Measurements from ENCODE around the gene MYL2.
"Not testable (repeated sequence)": the region's sequence is repeated elsewhere in the genome, so short reads cannot be mapped to it uniquely, and the experiment has no call there.

The MYL2 gene

DNA sequence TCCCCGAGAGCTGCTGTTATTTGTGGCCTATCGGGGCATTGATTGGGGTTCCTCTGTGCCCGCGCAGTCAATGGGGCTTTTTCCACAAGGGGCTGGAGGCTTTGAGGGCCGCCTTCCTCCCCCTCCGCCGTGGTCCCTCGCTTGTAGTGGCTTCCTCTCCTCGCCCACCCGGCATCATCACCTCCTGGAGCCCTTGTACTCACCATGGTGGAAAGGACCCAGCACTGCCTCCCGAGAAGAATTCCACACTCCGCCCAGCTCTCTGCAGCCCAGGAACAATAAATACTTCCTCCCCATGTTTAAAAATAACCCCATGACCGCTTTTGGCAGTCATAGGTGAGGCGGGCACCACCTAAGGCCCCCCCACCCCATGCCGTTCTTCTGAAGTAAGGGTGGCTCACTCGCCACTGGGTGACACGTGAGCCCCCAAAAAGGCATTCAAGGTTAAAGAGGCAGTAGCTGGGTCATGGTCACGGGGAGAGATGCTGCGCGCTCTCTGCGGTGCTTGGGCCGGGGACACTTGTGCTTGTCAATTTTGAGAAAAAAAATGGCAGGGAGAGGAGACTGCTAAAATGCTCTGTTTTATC is at the start of gene MYL2:
MYL2 (minus strand) TSS at position 256 of the 587 bp plus-strand sequence; CDS start at position 206, 50 bp downstream.
- DNase-seq (ENCODE audit: low read depth in 2 of 2): no peak

- no peak for DNase-seq (ENCODE audit: low read depth in 2 of 2)
Measured at GRCh38 chr12:110966081-110966760, 45.8 kb upstream of the MYL2 start.

DNA sequence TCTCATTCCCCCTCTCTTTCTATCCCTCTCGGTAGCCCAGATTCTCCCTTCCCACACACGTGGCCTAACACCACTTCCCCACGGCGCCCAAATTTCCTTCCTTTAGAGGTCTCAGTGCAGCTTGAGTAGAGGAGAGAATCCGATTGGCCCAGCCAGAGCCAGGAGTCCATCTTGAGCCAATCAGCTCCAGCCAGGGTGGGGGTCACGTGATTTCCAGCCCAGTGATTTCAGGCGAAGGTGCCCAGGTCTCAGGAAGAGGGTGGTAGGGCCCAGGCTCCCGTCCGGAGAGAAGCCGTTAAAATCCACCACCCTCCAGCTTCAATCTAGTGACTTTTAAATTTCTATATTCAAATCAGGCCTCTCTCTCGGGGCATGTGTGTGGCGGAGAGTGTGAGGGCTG is 45.2 kb upstream of the MYL2 start:
- no peak for DNase-seq (ENCODE audit: low read depth in 2 of 2)

DNA sequence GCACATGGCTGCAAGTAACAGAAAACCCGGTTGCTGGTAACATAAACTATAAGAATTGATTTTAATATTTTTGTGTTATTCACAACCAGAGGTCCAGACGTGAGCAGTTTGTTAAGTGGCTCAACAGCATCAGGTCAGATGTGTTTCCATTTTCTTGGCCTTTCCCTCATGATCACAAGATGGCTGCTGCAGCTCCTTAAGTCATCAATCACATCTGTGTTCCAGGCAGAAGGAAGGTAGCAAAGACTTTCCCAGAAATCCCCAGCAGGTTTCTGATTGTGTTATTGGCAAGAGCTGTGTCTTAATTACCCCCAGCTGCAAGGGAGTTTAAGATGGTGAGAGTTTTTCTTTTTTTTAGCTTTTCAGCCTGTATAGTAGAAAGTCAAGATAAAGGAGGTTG is 40.4 kb upstream of the MYL2 start:
- no peak for DNase-seq (ENCODE audit: low read depth in 2 of 2)

DNA sequence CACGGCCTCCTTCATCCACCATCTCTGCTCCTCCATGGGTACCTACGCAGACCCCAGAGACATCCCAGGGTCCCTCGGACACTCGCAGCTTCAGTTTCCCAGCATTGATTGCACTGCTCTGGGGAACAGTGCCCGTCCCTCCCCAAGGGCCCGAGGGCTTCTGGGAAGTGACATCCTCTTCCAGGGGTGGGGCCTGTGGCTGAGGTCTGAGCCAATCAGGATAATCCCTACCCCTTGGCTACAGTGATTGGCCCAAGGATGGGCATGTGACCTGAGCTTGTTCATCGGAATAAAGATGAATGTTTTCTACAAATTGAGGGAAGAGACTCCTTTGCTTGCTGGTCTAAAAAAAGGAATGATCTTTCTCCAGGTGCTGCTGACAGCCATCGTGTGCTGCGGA is 37.3 kb upstream of the MYL2 start:
- no peak for DNase-seq (ENCODE audit: low read depth in 2 of 2)

- DNase-seq (ENCODE audit: low read depth in 2 of 2): no peak
Measured at GRCh38 chr12:110957159-110957558, 36.8 kb upstream of the MYL2 start.

DNA sequence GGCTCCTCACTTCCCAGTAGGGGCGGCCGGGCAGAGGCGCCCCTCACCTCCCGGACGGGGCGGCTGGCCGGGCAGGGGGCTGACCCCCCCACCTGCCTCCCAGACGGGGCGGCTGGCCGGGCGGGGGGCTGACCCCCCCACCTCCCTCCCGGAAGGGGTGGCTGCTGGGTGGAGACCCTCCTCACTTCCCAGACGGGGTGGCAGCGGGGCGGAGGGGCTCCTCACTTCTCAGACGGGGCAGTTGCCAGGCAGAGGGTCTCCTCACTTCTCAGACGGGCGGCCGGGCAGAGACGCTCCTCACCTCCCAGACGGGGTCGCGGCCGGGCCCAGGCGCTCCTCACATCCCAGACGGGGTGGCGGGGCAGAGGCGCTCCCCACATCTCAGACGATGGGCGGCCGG is 30.5 kb upstream of the MYL2 start:
- DNase-seq (ENCODE audit: low read depth in 2 of 2): not testable (repeated sequence)

GRCh38 chr12:110950466-110950865 is 30.1 kb upstream of the MYL2 start:
- not testable (repeated sequence) for DNase-seq (ENCODE audit: low read depth in 2 of 2)

DNA sequence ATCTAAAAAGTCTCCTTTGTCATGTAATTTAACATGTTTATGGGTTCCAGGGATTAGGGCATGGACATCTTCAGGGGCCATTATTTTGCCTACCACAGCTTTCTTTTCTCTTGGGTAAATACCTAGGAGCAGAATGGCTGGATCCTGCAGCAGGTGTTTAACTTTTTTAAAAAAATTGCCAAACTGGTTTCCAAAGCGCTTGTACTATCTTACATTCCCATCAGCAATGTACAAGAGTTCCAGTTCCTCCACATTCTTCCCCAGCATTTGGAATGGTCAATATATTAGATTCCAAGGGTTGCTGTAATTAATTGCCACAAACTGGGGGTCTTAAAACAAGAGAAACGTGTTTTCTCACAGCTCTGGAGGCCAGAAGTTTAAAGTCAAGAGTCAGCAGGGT is 27.7 kb upstream of the MYL2 start:
- no peak for DNase-seq (ENCODE audit: low read depth in 2 of 2)

GRCh38 chr12:110943373-110943772 is 23.0 kb upstream of the MYL2 start:
- no peak for DNase-seq (ENCODE audit: low read depth in 2 of 2)

DNA sequence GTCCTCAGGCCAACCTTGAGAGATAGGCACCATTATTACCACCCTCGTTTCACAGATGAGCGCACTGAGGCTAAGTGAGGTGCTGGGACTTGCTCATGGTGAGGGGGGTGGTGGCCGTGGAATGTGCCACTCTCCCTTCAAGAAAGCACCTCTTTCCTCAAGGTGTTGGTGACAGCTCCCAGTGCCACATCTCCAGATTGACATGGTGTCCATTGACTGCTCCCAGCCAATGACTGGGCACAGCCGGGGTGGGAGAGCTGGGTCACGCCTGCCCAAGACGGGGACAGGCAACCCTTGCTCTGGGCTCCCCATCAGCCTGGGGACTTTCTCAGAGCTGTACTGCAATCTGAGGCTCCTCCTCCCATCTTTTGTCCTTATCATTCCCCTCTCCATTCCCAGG is 21.0 kb upstream of the MYL2 start:
- DNase-seq (ENCODE audit: low read depth in 2 of 2): no peak

DNA sequence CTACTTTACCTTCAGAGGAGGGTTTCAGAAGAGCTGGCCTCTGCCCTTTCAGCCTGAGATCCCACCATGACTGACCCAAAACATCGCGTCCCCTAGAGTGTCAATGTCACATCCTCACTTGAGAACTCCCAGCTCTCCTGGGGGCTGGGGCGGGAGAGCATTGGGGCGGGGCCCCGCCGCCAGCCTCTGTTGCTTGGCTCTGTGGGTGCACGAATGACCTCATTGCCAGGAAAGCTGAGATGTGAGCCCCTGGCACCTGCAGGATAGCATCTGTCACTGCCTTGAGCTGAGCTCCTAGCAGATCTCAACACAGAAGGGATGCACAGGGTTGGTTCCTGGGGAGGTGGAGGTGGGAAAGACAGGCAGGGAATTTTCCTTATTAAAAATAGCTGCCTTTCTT is 20.6 kb upstream of the MYL2 start:
- DNase-seq (ENCODE audit: low read depth in 2 of 2): no peak

DNA sequence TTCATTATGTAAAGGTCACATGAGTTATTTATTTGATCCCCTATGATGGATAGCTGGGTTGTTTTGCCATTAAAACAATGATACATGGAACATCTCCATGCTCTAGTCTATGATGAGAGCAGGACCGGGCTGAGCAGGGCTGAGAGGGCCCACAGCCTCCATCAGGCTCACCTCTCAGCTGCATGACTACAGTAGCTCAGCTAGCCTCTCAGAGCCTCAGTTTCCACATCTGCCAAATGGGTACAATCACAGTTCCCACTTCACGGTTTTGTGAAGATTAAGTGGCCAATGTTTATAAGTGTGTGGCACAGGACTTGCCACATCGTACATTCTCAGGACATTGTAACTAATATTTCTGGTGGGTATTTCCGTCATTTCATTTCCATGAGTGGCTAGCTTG is 19.9 kb upstream of the MYL2 start:
- no peak for DNase-seq (ENCODE audit: low read depth in 2 of 2)

GRCh38 chr12:110937104-110937641 is 16.8 kb upstream of the MYL2 start:
- peak; percentile 38 to 58 for DNase-seq (ENCODE audit: low read depth in 2 of 2)

DNA sequence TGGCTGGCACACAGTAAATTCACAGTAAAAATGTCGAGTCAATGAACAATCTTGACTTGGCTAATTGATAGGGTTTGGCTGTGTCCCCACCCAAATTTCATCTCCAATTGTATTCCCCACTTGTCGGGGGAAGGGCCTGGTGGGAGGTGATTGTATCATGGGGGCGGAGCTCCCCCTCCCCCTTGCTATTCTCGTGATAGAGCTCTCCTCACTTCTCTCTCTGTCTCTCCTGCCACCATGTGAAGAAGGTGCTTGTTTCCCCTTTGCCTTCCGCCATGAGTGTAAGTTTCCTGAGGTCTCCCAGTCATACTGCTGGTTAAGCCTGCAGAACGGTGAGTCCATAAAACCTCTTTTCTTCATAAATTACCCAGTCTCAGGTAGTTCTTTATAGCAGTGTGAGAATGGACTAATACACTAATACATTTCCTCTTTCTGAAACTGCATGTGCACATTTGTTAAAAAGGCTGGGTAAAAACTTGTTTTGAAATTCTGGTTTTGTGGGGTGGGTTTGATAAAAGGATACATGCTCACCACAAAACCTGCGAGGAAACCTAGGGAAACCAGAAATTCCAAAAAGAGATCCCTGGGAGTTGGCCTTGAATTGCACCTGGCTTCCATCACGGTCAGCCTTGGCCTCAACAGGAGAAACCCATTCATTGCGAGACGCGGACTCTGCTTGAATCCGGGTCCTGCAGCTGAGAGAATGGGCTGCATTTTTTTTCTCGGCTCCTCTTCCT is 16.2 kb upstream of the MYL2 start:
- no peak for DNase-seq (ENCODE audit: low read depth in 2 of 2)

DNA sequence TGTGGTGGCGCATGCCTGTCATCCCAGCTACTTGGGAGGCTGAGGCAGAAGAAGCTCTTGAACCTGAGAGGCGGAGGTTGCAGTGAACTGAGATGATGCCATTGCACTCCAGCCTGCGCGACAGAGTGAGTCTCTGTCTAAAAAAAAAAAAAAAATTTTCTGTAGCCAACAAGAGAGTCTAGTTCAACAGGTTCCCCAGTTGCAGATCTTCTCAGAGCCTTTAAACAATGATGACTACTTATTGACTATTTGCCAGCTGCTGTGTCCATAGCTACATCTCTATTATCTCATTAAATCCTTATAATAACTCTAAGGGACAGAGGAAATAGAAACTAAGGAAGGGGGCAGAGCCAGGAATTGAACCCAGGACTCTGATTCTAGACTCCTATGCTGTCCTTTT is 15.2 kb upstream of the MYL2 start:
- no peak for DNase-seq (ENCODE audit: low read depth in 2 of 2)

DNA sequence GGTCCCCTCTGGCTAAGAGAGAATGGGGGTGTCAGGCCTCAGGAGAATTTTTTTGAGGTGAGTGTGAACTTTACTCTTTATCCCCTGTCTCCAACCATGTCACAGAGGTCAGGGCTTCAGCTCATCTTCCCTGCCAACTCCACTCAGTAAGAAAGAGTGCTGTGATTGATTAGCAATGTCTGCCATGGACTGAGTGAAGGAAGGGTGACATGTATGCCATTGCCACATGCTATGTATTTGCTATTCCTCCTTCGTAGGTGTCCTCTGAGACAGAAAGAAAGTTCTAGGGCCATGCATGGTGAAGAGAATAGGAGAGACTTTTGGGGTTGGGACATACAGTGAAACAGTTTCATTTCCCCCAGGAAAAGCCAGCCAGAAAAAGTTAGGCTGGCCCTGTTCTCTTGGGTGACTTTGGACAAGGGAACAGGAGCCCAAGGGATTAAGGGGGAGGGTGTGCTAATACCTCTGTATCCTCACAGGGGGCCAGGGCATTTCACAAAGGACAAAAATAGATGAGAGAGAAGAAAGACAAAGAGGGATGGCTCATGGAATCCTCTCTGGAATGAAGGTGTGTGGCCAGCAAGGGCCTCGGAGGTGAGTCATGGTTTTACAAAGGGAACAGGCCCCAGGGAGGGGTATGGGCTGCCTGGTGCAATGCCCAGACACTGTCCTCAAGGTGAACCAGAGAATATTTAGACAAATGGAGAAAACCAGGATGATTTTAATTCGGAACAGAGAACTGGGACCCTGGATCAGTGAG is 13.9 kb upstream of the MYL2 start:
- no peak for DNase-seq (ENCODE audit: low read depth in 2 of 2)

- no peak for DNase-seq (ENCODE audit: low read depth in 2 of 2)
Measured at GRCh38 chr12:110933326-110933974, 13.1 kb upstream of the MYL2 start.

DNA sequence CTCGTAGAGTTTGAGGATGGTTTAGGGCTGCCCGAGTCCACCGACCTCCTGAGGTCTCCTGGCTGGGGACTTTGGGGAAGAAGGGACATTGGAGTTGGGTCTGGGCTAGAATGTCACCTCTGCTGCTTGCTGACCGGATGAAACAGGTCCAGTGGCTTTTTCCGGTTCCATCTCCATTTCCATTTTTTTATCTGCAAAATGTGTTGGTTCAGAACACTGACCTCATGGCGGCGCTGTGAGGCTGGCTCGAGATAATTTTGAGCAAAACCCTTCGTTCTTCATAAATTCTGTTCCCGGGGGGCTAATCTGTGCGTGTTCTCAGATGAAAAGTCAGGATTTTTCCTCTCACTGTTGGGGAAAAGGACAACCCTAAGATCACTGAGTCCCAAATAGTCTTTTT is 11.7 kb upstream of the MYL2 start:
- no peak for DNase-seq (ENCODE audit: low read depth in 2 of 2)

DNA sequence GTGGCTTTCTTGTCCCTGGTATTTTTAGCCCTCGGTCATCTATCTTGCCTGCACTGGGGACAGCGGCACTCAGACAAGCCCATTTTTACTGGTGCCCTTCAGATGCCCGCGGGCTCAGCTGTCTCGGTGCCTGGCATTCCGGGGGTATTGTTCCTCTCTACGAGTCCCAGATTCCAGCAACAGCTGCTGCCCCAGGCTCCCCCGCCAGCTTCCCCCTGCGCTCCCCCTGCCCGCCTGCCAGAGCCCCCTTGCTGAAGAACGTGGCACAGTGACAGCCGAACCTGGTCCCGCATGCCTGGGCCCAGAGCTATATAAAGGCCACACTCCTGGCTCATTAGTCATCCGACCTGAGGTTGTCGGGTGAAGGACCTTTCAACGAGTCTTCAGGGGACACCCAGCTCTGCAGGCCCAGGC is 10.9 kb upstream of the MYL2 start:
- no peak for DNase-seq (ENCODE audit: low read depth in 2 of 2)

Data from stimulated activated CD4-positive, alpha-beta T cell treated with anti-CD3 and anti-CD28 coated beads, Interleukin-4, amount 100 ng/mL, for 48 hours (primary cell).